Body of pancreas (tissue), 4 donors: ENCODE data around the gene CERS5.

Source experiments
- POLR2A ChIP-seq, 3 donors: fragments of 450-650 bp; IDR thresholded peaks; one replicate each; pipeline ENCODE4 v1.6.1; 2016; ENCODE audit warnings: antibody characterized with exemption in 3 of 3, mild to moderate bottlenecking in 2 of 3
- TF ChIP-seq, protein P1 (sequence below), 7 experiments: fragments of 450-650 bp in 4 of 7; fragments of 200-600 bp in 3 of 7; sonication (generic) in 3 of 7; IDR thresholded peaks; one replicate each; pipeline ENCODE4 v1.5.1; 2016 to 2019; ENCODE audit warnings: antibody characterized with exemption in 7 of 7

- TF ChIP-seq POLR2A (IDR thresholded peaks at IDR 0.05) = no peak
- TF ChIP-seq, protein P1, sequence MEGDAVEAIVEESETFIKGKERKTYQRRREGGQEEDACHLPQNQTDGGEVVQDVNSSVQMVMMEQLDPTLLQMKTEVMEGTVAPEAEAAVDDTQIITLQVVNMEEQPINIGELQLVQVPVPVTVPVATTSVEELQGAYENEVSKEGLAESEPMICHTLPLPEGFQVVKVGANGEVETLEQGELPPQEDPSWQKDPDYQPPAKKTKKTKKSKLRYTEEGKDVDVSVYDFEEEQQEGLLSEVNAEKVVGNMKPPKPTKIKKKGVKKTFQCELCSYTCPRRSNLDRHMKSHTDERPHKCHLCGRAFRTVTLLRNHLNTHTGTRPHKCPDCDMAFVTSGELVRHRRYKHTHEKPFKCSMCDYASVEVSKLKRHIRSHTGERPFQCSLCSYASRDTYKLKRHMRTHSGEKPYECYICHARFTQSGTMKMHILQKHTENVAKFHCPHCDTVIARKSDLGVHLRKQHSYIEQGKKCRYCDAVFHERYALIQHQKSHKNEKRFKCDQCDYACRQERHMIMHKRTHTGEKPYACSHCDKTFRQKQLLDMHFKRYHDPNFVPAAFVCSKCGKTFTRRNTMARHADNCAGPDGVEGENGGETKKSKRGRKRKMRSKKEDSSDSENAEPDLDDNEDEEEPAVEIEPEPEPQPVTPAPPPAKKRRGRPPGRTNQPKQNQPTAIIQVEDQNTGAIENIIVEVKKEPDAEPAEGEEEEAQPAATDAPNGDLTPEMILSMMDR (IDR thresholded peaks at IDR 0.05) = no peak
These were observed 62.5 kb downstream of the CERS5 start for GRCh38 chr12:50104417-50105366.
